ENCODE results near the gene ACOX3.

Gene ACOX3

DNA sequence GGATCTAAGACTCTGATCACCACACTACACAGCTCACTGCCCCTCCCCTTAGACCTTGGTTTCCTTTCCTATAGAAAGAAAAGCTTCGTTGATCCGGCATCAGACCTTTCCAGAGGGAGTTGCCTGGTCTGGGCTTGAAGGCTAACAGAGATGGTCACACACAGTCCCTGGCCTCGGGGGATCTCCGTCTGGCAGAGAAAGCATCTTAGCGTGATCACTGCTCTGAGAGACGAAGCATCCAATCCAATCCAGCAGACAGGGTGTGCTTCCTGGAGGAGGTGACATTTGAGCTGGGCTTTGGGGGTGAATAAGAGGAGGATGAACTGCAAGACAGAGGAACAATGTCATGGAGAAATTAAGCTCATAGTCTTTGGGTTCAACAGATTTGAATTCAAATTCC is 121.5 kb downstream of the ACOX3 start:
- Histone ChIP-seq H3K27me3 (ENCODE audit: control insufficient read depth, insufficient read depth, low read length) (no peaks in the 10 kb centered on the region), H3K36me3 (ENCODE audit: control insufficient read depth, insufficient read depth, low read length) (no peaks in the 10 kb centered on the region), H3K4me1 (ENCODE audit: control insufficient read depth, insufficient read depth, low read length) (peaks cover 10% of the 10 kb centered on the region), H3K9ac (ENCODE audit: low read length) (no peak overlapping the region), H3K4me3 (ENCODE audit: low read length) (no peak overlapping the region), H3K9me3 (ENCODE audit: control insufficient read depth, low read length) (no peaks in the 10 kb centered on the region)

DNA sequence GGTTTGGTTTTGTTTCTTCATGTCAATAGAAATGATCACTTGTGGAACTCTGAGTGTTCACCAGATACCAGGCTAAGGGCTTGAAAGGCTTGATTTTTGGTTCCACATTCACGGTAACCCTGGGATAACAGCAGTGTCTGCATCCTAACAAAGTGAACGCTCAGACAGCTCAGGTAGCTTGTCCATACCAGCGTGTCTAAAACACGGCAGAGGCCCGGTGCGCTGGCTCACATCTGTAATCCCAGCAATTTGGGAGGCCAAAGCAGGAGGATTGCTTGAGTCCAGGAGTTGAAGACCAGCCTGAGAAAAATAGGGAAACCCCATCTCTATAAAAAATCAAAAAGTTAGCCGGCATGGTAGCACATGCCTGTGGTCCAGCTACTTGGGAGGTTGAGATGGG is 122.0 kb downstream of the ACOX3 start:
- Histone ChIP-seq H3K27me3 (ENCODE audit: control insufficient read depth, insufficient read depth, low read length) (no peaks in the 10 kb centered on the region), H3K4me3 (ENCODE audit: low read length) (no peak overlapping the region), H3K9me3 (ENCODE audit: control insufficient read depth, low read length) (no peaks in the 10 kb centered on the region), H3K36me3 (ENCODE audit: control insufficient read depth, insufficient read depth, low read length) (no peaks in the 10 kb centered on the region), H3K4me1 (ENCODE audit: control insufficient read depth, insufficient read depth, low read length) (peaks cover 10% of the 10 kb centered on the region), H3K9ac (ENCODE audit: low read length) (no peak overlapping the region)

DNA sequence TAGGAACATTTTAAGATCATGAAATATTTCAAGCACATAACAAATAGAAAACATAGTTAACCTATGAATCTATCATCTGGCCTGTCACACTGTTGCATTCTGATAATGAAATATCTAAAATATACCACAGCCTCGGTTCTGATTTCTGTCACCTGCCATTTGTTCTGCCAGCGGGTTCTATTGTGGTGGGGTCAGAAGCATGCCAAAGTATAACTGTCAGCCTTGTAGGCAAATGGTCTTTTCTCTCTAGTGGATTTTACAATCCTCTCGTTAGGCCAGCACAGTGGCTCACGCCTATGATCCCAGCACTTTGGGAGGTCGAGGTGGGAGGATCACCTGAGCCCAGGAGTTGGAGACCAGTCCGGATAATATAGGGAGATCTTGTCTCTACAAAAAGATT is 123.0 kb downstream of the ACOX3 start:
- Histone ChIP-seq H3K9ac (ENCODE audit: low read length) (no peak overlapping the region), H3K27me3 (ENCODE audit: control insufficient read depth, insufficient read depth, low read length) (no peaks in the 10 kb centered on the region), H3K4me1 (ENCODE audit: control insufficient read depth, insufficient read depth, low read length) (peaks cover 10% of the 10 kb centered on the region), H3K9me3 (ENCODE audit: control insufficient read depth, low read length) (no peaks in the 10 kb centered on the region), H3K36me3 (ENCODE audit: control insufficient read depth, insufficient read depth, low read length) (no peaks in the 10 kb centered on the region), H3K4me3 (ENCODE audit: low read length) (no peak overlapping the region)

DNA sequence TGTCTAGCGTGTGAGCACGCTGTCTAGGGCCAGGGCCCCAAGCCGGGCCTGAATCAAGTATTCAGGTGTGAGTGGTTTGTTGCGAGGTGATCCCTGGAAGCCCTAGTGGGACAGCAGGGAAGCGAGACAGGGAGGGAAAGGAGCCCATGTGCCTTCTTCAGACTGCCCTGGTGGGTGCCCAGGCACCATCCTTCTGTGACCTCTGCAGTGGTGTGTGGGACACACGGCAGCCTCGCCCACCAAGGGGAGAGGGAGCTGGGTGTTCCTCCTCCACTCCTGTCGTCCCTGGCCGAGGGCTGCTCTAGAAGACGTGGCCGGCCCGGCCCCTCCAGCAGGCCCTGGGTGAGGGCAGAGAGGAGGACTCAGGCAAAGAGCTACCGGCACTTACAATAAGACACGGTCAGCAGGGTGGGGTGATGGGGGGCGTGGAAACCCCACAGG is 123.6 kb downstream of the ACOX3 start:
- Histone ChIP-seq H3K27me3 (ENCODE audit: control insufficient read depth, insufficient read depth, low read length) (no peaks in the 10 kb centered on the region), H3K9me3 (ENCODE audit: control insufficient read depth, low read length) (no peaks in the 10 kb centered on the region), H3K9ac (ENCODE audit: low read length) (no peak overlapping the region), H3K4me3 (ENCODE audit: low read length) (no peak overlapping the region), H3K4me1 (ENCODE audit: control insufficient read depth, insufficient read depth, low read length) (peaks cover 10% of the 10 kb centered on the region), H3K36me3 (ENCODE audit: control insufficient read depth, insufficient read depth, low read length) (no peaks in the 10 kb centered on the region)

All from mucosa of stomach (tissue), 1 donor.